Fibroblast of villous mesenchyme (primary cell): ENCODE data around the gene FRMD8. TPM values are rescaled to one million over a fixed set of nuclear protein-coding genes. Genes with fewer than 3 reads are reported as not detected.

Experiments used
- small RNA-seq: library from RNA; depleted of rRNA; stranded (forward); fragments of <200 nt; gene quantifications from one replicate; pipeline ENCODE3, GENCODE V24; 2012
- total RNA-seq: library from RNA; depleted of rRNA; stranded (reverse); fragments of >200 nt; gene quantifications from 2 replicates; pipeline ENCODE4 v1.2.3, GENCODE V29; 2012

The FRMD8 gene
- total RNA-seq, 1 donor = 44.5 TPM

Small RNAs within 50 kb of the gene (small RNA-seq; reads per million reads assigned to genes)
- gene RF01684 = not detected

Other genes starting within 250 kb of the FRMD8 start
- not detected in 2 replicates for gene SPDYC, start 216.4 kb upstream of the FRMD8 start, total RNA-seq
- gene CAPN1, start 204.7 kb upstream of the FRMD8 start, total RNA-seq = 123 and 133 TPM in 2 replicates
- gene POLA2, start 124.7 kb upstream of the FRMD8 start, total RNA-seq = 7.1 and 12.1 TPM in 2 replicates
- 21.3 and 32.8 TPM in 2 replicates for gene CDC42EP2, start 71.8 kb upstream of the FRMD8 start, total RNA-seq
- 47.0 and 60.9 TPM in 2 replicates for gene DPF2, start 52.8 kb upstream of the FRMD8 start, total RNA-seq
- under 0.01 TPM in 1 of 2 replicates, not detected in the other for gene TIGD3, start 31.9 kb upstream of the FRMD8 start, total RNA-seq
- 1.7 and 2.9 TPM in 2 replicates for gene SLC25A45, start 4.0 kb upstream of the FRMD8 start, total RNA-seq
- 413 and 487 TPM in 2 replicates for gene NEAT1, start 36.2 kb downstream of the FRMD8 start, total RNA-seq
- 12,351 and 16,563 TPM in 2 replicates for gene MALAT1, start 112.4 kb downstream of the FRMD8 start, total RNA-seq
- 125 and 135 TPM in 2 replicates for gene SCYL1, start 138.4 kb downstream of the FRMD8 start, total RNA-seq
- gene LTBP3, start 171.7 kb downstream of the FRMD8 start, total RNA-seq = 23.7 and 24.2 TPM in 2 replicates
- 31.1 and 49.6 TPM in 2 replicates for gene ZNRD2, start 183.8 kb downstream of the FRMD8 start, total RNA-seq
- 19.0 and 27.4 TPM in 2 replicates for gene FAM89B, start 185.9 kb downstream of the FRMD8 start, total RNA-seq
- 33.7 and 47.7 TPM in 2 replicates for gene EHBP1L1, start 189.4 kb downstream of the FRMD8 start, total RNA-seq
- under 0.01 TPM in 1 of 2 replicates, not detected in the other for gene KCNK7, start 209.2 kb downstream of the FRMD8 start, total RNA-seq
- gene MAP3K11, start 227.6 kb downstream of the FRMD8 start, total RNA-seq = 28.9 and 29.3 TPM in 2 replicates
- gene PCNX3, start 229.1 kb downstream of the FRMD8 start, total RNA-seq = 32.4 and 33.5 TPM in 2 replicates